GM21526 (cell line): ENCODE results near the gene C8B.

ENCODE experiments used
- ATAC-seq: cut with Tn5 transposase; IDR thresholded peaks from one replicate; pipeline ENCODE4 v1.9.1; 2021; ENCODE audit warnings: moderate library complexity; ENCODE audit not compliant: unreplicated experiment, low FRiP score

C8B gene

DNA sequence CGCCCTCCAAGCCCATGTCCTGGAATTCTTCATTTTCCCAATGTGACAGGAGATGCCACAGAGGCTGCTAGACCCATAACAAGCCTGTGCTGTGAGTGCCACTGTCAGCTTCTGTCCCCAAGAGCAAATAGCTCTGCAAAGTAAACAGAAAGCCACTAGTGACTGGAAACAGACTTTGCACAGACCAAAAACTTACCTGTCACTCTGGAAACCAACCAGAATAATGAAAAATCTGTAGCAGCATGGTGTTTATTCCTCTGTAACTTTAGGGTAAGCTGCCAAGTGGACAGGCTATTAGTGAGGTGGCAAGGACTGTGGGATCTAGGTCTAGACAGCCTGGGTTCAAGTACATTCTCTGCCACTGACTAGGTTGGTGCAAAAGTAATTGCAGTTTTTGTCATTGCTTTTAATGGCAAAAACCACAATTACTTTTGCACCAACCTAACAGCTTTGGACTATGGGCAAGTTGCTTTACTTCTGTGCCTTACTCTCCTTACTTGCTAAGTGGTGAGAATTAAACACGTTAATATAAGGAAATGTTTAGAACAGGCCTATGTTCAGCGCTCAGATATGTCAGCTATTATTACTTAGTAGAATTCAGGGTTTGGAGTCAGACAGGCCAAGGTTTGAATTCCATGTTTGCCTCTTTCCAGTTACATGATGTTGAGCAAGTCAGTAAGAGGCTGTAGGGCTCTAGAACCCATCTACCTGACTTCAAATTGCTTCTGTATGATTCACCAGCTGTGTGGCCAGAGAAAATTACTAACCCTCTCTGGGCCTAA, at the start of gene C8B:
TSS of gene C8B (minus strand) at position 100 of the 782 bp plus-strand sequence. CDS start at position 33, 67 bp downstream.
- no peak for ATAC-seq

- ATAC-seq = no peak
Observed at GRCh38 chr1:57015071-57015470, 49.3 kb upstream of the C8B start.

GRCh38 chr1:57013522-57013921, 47.7 kb upstream of the C8B start:
- ATAC-seq = no peak

DNA sequence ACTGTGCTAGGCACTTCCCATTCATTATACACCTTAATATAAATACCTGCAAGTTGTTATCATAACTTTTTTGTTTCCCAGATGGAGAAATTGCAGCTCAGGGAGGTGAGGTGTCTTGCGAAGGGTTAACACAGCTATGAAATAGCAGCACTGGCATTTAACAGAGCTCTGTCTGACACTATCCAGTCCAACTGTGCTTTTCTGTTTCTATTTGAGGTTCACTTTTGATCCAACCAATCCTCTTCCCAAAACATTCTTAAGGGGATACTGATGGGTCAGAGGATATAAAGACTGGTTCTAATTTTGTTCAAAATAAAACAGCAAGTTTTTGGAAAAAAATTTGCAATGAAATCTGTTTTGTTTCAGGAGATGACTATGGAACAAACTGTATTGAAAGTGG, 46.5 kb upstream of the C8B start:
- no peak for ATAC-seq

DNA sequence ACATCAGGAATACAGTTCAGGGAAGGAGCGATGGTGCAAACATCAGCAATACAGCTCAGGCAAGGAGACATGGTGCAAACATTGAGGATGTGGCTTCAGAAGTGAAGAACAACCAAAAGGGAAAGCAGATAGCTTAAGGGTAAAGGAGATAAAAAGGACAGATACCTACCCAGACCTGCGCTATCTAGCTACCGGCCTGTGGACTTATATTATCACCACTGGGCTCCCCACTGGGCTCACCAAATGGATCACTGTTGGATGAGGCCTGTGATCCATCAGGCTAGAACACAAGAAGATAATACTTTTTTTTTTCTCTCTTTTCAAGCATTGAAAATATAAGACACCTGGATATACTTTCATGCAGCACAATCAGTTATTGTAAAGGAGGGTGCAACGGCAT, 44.7 kb upstream of the C8B start:
- ATAC-seq = no peak

DNA sequence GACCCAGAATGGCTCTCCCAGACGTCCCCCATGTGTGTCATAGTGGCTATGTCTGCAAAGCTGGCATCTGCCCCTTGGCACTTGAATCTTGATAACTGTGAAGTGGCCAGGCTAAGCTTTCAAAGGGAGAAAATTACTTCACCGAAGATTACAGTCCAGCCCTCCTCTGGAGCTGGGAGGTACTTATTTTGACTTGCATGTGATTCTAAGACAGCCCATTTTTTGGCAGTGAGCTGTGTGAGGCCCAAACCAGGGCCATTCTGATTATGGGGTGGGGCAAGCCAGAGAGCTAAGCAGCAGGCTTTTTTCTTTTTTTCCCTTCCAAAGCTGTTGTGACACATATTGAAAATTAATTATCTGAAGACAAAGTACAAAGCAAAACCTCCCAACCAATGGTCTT, 42.1 kb upstream of the C8B start:
- no peak for ATAC-seq

DNA sequence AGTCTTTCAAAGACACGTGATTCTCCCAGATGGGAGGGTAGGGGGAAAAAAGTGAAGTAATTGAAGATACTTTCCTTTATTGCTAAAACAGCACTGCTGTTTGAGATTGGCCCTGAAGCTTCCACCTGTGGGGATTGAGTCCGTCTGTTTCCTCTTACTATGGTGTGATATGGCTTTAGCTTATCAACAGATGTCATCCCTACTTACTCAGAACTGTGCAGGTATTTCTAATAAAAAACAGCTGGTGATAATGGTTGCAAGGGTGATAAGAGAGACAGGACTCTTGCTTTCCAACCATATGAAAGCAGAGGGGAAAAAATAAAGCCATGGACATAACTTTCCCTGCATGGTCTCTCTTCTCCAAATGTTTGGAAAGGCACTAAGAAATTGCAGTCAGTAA, 41.7 kb upstream of the C8B start:
- ATAC-seq = no peak

DNA sequence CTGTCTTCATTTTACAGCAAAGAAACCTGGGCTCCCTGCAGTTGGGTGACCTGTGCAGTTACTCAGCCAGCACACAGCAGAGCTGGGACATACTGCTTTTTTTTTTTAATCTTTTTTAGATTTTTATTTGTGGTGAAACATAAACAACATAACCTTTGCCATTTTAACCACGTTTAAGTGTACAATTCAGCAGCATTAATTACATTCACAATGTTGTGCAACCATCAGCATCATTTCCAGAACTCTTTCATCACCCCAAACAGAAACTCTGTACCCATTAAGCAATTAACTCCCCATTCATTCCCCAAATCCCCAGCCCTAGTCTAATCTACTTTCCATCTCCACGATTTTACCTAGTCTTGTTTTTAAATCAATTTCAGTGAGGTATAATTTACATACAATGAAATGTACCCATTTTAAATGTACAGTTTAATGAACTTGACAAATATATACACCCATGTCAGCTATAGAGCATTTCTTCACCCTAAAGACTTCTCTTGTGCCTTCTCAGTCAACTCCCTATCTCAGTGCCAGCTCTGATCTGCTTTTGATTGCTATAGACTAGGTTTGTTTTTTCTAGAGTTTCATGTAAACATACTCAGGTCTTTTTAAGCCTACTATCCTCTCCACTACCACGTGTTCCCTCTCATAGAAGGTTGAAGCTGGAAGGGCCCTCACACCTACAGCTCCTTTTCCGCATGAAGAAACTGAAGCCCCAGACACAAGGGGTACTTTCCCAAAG, 37.8 kb upstream of the C8B start:
- no peak for ATAC-seq

DNA sequence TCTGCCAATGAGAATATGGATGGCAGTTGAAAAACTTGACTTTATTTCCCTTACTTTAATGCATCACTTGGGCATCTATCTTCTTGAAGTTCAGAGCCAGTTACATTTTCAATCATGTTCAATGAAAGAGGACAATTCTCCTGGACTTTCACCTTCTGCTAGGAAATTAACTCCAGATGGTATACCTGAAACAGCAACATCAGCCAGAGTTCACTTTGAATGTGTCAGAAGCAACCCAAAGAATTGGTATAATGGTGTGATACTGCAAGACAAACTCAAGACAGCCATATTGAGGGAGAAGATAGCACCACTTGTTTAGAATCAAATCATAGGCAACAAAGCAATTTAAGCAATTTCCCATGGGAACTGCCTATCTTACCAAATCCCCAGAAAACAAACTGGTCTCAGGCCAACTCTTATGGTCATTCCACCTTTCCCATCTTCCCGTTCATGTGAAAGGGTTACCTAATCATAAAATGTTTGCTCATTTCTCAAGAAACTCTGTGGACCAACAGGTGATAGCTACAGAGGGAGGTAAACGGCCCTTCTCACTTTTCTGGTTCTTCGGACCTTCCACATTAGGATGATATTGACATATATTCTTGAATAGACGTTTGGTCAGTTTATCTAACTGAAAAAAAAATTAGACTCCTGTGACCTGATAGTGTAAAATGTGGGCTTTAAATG, 29.7 kb upstream of the C8B start:
- ATAC-seq = no peak

- ATAC-seq = no peak
Observed at GRCh38 chr1:56993475-56993874, 27.7 kb upstream of the C8B start.

DNA sequence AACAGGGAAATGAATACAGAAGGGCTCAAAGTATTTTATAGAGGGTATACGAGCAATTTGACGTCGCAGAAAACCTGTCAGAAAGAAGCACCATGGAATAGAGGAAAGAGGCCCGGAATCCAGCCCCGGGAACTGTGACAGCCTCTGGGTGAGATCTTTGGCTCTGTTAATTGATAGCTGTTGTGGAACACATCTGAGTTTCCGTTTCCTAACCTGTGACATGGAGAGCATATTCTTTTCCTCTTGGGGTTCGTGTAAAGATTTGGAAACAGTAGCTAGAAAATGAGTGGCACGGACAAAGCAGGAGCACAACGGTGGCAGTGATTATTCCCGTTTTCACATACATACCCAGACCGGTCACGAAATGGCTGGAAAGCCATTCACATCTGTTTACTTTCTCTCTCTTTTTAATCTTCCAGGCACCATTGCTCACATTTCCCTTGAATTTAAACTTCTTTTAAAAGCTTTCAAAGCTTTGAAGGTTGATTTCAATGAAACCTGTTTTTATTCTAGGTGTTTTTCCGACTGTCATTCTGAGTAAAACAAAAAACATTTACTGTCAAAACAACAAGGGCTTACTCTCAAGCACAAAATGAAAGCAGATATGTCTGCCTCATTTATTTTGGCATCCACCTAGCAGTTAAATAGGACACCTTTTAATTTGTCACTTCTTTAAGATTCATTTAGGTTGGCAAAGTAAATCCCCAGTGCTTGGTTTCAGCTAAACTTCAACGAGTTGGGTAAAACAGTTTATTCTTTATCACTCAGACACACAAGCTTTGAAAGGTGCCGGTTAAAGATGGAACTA, 26.7 kb upstream of the C8B start:
- ATAC-seq = no peak

- ATAC-seq = no peak
Observed at GRCh38 chr1:56991576-56991975, 25.8 kb upstream of the C8B start.

- no peak for ATAC-seq
Observed at GRCh38 chr1:56986397-56986796, 20.6 kb upstream of the C8B start.

- no peak for ATAC-seq
Observed at GRCh38 chr1:56985857-56986256, 20.0 kb upstream of the C8B start.

DNA sequence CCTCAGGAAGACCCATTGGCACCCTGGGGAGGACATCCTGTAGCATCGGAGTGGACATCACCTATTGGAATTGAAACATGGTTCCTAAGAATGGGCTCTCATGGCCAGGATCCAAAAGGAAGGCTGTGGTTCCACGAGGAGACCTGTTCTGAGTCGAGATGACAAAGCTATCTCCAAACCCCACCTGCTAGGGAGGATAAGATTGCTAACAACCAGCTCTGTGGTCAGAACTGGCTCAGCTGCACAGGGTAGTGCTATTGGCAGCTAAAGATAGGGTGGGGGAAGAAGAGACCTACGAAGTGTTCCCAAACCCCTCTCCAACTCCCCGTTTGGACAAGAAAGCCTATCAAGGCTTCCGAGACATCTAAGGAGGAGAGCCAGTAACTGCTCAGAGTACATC, 17.7 kb upstream of the C8B start:
- ATAC-seq = no peak

GRCh38 chr1:56979986-56980755, 14.4 kb upstream of the C8B start:
- ATAC-seq = no peak

GRCh38 chr1:56978819-56979218, 13.0 kb upstream of the C8B start:
- ATAC-seq = no peak

DNA sequence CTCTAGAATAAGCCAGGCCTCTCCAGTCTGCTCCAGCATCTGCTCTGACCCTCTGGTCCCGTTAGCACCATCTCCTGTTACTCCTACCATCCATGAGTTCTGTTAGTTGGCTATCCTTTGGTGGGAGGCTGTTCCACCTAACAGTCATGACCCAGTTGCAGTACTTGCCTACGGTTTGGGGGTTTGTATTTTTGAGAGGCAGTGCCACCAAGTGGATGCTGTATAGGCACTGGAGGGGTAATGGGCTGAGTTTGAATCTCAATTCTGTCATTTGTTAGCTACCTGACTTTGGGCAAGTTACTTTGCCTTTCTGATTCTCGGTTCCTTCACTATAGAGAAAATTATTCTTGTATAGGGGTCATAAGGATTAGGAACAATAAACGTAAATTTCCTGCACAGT, 12.1 kb upstream of the C8B start:
- ATAC-seq = no peak

- ATAC-seq = no peak
Observed at GRCh38 chr1:56975446-56975845, 9.6 kb upstream of the C8B start.
